HCT116 (cell line): ENCODE results near the gene FLOT1. TPM values are rescaled to one million over a fixed set of nuclear protein-coding genes. Genes with fewer than 3 reads are reported as not detected.
"Not testable (repeated sequence)": the region's sequence is repeated elsewhere in the genome, so short reads cannot be mapped to it uniquely, and the experiment has no call there.

Experiments
- ATAC-seq: fragments of 200-7000 bp; cut with Tn5 transposase; 2 replicates; pipeline ENCODE4 v1.9.1; 2020; ENCODE audit warnings: mild to moderate bottlenecking, moderate library complexity
- BruUV-seq: library from RNA; stranded (reverse); fragments of 400-500 nt; replicated peaks from 2 replicates; lab custom pipeline; 2021; lab: Mats Ljungman, UMichigan
- CTCF ChIA-PET: fragments of 300-600 bp; sonication (Branson Sonifier 250); formaldehyde crosslinking; loops from one replicate; lab custom pipeline; 2021; ENCODE audit warnings: antibody characterized with exemption; lab: Charles Lee
- POLR2A ChIA-PET: fragments of 300-600, 350-600 bp; sonication (Branson Sonifier 250); formaldehyde crosslinking; loops from one replicate; lab custom pipeline; 2021; ENCODE audit warnings: antibody characterized with exemption; lab: Charles Lee
- RAD21 ChIA-PET, 2 experiments: fragments of 300-600 bp; sonication (Branson Sonifier 250); formaldehyde crosslinking; loops; one replicate each; lab custom pipeline; 2023; ENCODE audit warnings: low total read pairs in 2 of 2; ENCODE audit not compliant: uncharacterized antibody in 2 of 2, unreplicated experiment in 2 of 2, low non-redundant PET in 1 of 2; lab: Charles Lee
- DNase-seq: peaks from one replicate; pipeline ENCODE4 v3.0.0-alpha.2; 2010; ENCODE audit warnings: low read depth, low spot score
- H2AFZ ChIP-seq: fragments of 200-600 bp; shearing (Covaris generic), sonication (generic); 2 replicates; pipeline ENCODE4 v1.6.1; 2017; ENCODE audit warnings: low read depth, mixed run types, mixed read lengths, antibody characterized with exemption, low read length; ENCODE audit not compliant: poor library complexity, severe bottlenecking
- H3K27ac ChIP-seq: 2 replicates; pipeline ENCODE4 v1.5.1; 2012; ENCODE audit warnings: low read depth, low read length
- H3K27me3 ChIP-seq: fragments of 200-600 bp; sonication (generic); 2 replicates; pipeline ENCODE4 v1.6.1; 2016; ENCODE audit warnings: mixed run types, low read length, mixed read lengths; ENCODE audit not compliant: insufficient read depth
- H3K36me3 ChIP-seq, 2 experiments: fragments of 200-500 bp in 1 of 2; fragments of 200-600 bp in 1 of 2; sonication (Bioruptor generic) in 1 of 2; sonication (generic) in 1 of 2; 2 replicates each; pipeline versions ENCODE4 v1.5.1 to v1.6.1; 2014 to 2016; ENCODE audit warnings: low read length in 2 of 2, inconsistent platforms in 1 of 2, mixed read lengths in 1 of 2, mixed run types in 1 of 2; ENCODE audit not compliant: insufficient read depth in 2 of 2, control insufficient read depth in 1 of 2
- H3K4me1 ChIP-seq, 2 experiments: fragments of 200-600 bp in 1 of 2; sonication (generic) in 1 of 2; 2 replicates each; pipeline versions ENCODE4 v1.5.1 to v1.6.1; 2012 to 2017; ENCODE audit warnings: low read length in 2 of 2, inconsistent platforms in 1 of 2, mild to moderate bottlenecking in 1 of 2, mixed read lengths in 1 of 2, mixed run types in 1 of 2, moderate library complexity in 1 of 2; ENCODE audit not compliant: insufficient read depth in 2 of 2, control insufficient read depth in 1 of 2
- H3K4me2 ChIP-seq: fragments of 200-600 bp; sonication (generic); 2 replicates; pipeline ENCODE4 v1.6.1; 2017; ENCODE audit warnings: mixed run types, low read length, mixed read lengths
- H3K4me3 ChIP-seq, 2 experiments: fragments of 200-600 bp in 1 of 2; sonication (generic) in 1 of 2; replicated peaks in 1 of 2; 2 replicates each; pipeline ENCODE4 v1.5.1; 2011 to 2016; ENCODE audit warnings: low read length in 2 of 2, control low read depth in 1 of 2, low read depth in 1 of 2, mild to moderate bottlenecking in 1 of 2, mixed read lengths in 1 of 2, mixed run types in 1 of 2
- H3K79me2 ChIP-seq: fragments of 200-600 bp; sonication (generic); 2 replicates; pipeline ENCODE4 v1.6.1; 2017; ENCODE audit warnings: mild to moderate bottlenecking, mixed run types, low read length, moderate library complexity, mixed read lengths; ENCODE audit not compliant: insufficient read depth
- H3K9ac ChIP-seq: fragments of 200-600 bp; sonication (generic); 2 replicates; pipeline ENCODE4 v1.6.1; 2016; ENCODE audit warnings: low read length, mixed read lengths
- H3K9me2 ChIP-seq: fragments of 200-600 bp; sonication (generic), shearing (Covaris generic); 2 replicates; pipeline ENCODE4 v1.6.1; 2017; ENCODE audit warnings: mixed run types, mild to moderate bottlenecking, moderate library complexity; ENCODE audit not compliant: insufficient read depth
- H3K9me3 ChIP-seq, 2 experiments: fragments of 200-500 bp in 1 of 2; fragments of 200-600 bp in 1 of 2; sonication (Bioruptor generic) in 1 of 2; sonication (generic) in 1 of 2; 2 replicates each; pipeline ENCODE4 v1.6.1; 2014 to 2017; ENCODE audit warnings: low read length in 2 of 2, mixed read lengths in 2 of 2, inconsistent platforms in 1 of 2, low read depth in 1 of 2, mild to moderate bottlenecking in 1 of 2, mixed run types in 1 of 2, moderate library complexity in 1 of 2; ENCODE audit not compliant: control insufficient read depth in 1 of 2, insufficient read depth in 1 of 2
- H4K20me1 ChIP-seq: fragments of 200-600 bp; sonication (generic), shearing (Covaris generic); 2 replicates; pipeline ENCODE4 v1.6.1; 2017; ENCODE audit warnings: mixed run types, mild to moderate bottlenecking, moderate library complexity; ENCODE audit not compliant: insufficient read depth
- FOSL1 ChIP-seq: IDR thresholded peaks from 2 replicates; pipeline ENCODE4 v1.6.1; 2012; ENCODE audit warnings: low read depth
- POLR2AphosphoS5 ChIP-seq: IDR thresholded peaks from 2 replicates; pipeline ENCODE4 v1.6.1; 2011; ENCODE audit warnings: mild to moderate bottlenecking, low read depth, low read length, moderate library complexity
- SRF ChIP-seq: IDR thresholded peaks from 2 replicates; pipeline ENCODE4 v1.6.1; 2012; ENCODE audit warnings: low read depth
- YY1 ChIP-seq: IDR thresholded peaks from 2 replicates; pipeline ENCODE4 v1.6.1; 2011; ENCODE audit warnings: low read length, low read depth, moderate library complexity, mild to moderate bottlenecking; ENCODE audit not compliant: insufficient replicate concordance; ENCODE audit errors: extremely low read depth
- ZNF274 ChIP-seq: fragments of 200-500 bp; sonication (Bioruptor generic); IDR thresholded peaks from 2 replicates; pipeline ENCODE4 v1.6.1; 2014; ENCODE audit warnings: mild to moderate bottlenecking, low read depth, low read length, inconsistent platforms
- intact Hi-C: fragments of 100-400 bp; cut with micrococcal nuclease; formaldehyde crosslinking; loops from 2 replicates; pipeline ENCODE4 v1.10.0; 2022
- total RNA-seq: library from RNA; stranded (reverse); gene quantifications from one replicate; pipeline ENCODE4 v1.2.1, GENCODE V29; 2021; ENCODE audit not compliant: unreplicated experiment
- TF ChIP-seq, protein P1 (sequence below), 3 experiments: fragments of 200-600 bp in 1 of 3; sonication (generic) in 1 of 3; IDR thresholded peaks in 2 of 3; conservative IDR thresholded peaks in 1 of 3; 2 replicates each; pipeline ENCODE4 v1.5.1; 2012 to 2017; ENCODE audit warnings: low read depth in 2 of 3, low read length in 2 of 3, antibody characterized with exemption in 1 of 3, borderline replicate concordance in 1 of 3, control low read depth in 1 of 3, mild to moderate bottlenecking in 1 of 3, mixed read lengths in 1 of 3, mixed run types in 1 of 3, moderate library complexity in 1 of 3; ENCODE audit not compliant: insufficient read depth in 1 of 3
- TF ChIP-seq, protein P2 (sequence below): IDR thresholded peaks from 2 replicates; pipeline ENCODE4 v1.6.1; 2011; ENCODE audit warnings: mild to moderate bottlenecking, low read length, moderate library complexity; ENCODE audit not compliant: insufficient replicate concordance; ENCODE audit errors: extremely low read depth
- TF ChIP-seq, protein P3 (sequence below): IDR thresholded peaks from 2 replicates; pipeline ENCODE4 v1.6.1; 2012

FLOT1 gene
- total RNA-seq, 1 experiment from 2014 or later = 117 TPM

DNA sequence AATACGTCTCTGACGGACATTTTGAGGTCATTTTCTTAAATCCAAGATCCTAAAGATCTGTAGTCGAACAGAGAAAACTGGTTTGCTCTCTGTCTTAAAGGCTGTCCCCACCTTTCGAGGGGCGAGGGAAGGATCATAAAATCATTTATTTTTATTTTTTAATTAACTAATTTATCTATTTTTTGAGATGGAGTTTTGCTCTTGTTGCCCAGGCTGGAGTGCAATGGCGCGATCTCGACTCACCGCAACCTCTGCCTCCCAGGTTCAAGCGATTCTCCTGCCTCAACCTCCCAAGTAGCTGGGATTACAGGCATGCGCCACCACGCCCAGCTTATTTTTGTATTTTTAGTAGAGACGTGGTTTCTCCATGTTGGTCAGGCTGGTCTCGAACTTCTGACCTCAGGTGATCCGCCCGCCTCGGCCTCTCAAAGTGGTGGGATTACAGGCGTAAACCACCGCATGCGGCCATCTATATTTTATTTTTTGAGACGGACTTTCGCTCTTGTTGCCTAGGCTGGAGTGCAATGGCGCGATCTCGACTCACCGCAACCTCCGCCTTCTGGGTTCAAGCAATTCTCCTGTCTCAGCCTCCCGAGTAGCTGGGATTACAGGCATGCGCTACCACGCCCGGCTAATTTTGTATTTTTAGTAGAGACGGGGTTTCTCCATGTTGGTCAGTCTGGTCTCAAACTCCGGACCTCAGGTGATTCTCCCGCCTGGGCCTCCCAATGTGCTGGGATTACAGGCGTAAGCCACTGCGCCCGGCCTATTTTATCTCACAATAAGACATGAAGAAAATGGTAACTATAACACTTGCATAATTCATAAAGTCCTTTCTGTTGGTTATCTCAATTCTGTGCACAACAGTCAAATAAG, 24.4 kb downstream of the FLOT1 start:
- not testable (repeated sequence) for ATAC-seq, H3K27me3 ChIP-seq, H3K9me2 ChIP-seq, H4K20me1 ChIP-seq, H2AFZ ChIP-seq, DNase-seq, H3K9me3 ChIP-seq
- peaks cover 10 to 26% of the 10 kb centered on the region in 2 experiments for H3K36me3 ChIP-seq
- BruUV-seq = TSS peak; percentile 25
- RAD21 ChIA-PET = interaction anchor here in 1 of 2 experiments (0.7 kb wide), 1 partner anchor 36 kb away, joined by 4 read pairs; no protein-coding TSS in a partner anchor
- CTCF ChIA-PET = interaction anchor here (1.0 to 5.7 kb wide), 5 partner anchors 13 to 46 kb away, joined by 4 to 45 read pairs (median 10); partner anchors contain the start of gene DHX16
- H3K4me2 ChIP-seq = peak overlapping the region; percentile 96
- H3K4me3 ChIP-seq = peak overlapping the region; percentile 64 to 66
- intact Hi-C loops = loop anchor here (1.0 to 5.0 kb wide), 2 partner anchors 28 to 161 kb away; partner anchors contain the start of genes GNL1, NRM and PRR3
- POLR2A ChIA-PET = interaction anchor here (0.6 to 3.0 kb wide), 17 partner anchors 10 to 105 kb away, joined by 3 to 25 read pairs (median 6); partner anchors contain the start of genes IER3, MRPS18B and NRM
- peak overlapping the region; percentile 89 for H3K27ac ChIP-seq
- peaks cover 52% of the 10 kb centered on the region for H3K79me2 ChIP-seq
- H3K4me1 ChIP-seq = peaks cover 9 to 50% of the 10 kb centered on the region in 2 experiments
- H3K9ac ChIP-seq = peak overlapping the region; percentile 100

DNA sequence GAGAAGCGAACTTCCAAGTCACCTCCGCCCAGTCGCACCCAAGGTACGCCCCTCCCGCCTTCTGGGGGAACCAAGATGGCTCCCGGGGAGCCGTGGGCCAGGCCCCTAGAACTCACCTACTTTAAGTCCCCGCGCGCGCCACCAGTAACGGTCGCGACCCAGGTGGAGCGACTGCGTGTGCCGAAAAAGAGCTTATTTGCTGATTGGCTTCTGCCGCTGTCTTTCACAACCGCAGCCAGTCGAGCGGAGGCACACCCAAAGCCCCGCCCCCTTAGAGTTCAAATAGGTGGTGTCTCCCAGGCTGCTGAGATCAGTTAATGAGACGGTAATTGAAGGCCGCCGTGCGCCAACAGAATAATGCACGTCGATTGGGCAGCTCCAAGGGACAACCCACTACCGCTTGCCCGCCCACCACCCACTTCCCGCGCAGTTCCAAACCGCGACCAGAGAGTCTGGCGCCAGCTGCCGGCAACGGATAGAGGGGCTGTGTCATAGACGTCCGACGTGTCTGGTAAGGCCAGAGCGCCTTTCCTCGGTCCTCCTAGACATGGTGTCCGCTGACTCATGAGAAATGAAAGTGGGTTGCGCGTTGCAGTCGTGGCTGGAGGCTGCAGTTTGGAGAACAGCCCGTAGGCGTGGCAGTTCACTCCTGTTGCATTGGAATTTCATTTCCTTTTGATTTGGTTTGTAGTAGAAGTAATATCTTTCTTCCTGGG, 25.2 kb downstream of the FLOT1 start, which contains the start of gene MDC1:
TSS of gene MDC1 (minus strand) at position 153 of the 716 bp plus-strand sequence. CDS start 2,106 bp downstream, outside the sequence.
- CTCF ChIA-PET = interaction anchor here (1.0 to 2.3 kb wide), 5 partner anchors 14 to 173 kb away, joined by 4 to 11 read pairs (median 8); partner anchors contain the start of gene DHX16
- intact Hi-C loops = loop anchor here (1.0 to 5.0 kb wide), 2 partner anchors 27 to 160 kb away; partner anchors contain the start of genes GNL1, NRM and PRR3
- Histone ChIP-seq H3K36me3 (peaks cover 7 to 26% of the 10 kb centered on the region in 2 experiments; a peak in 2 of 4 replicates), H3K9me3 (no peaks in the 10 kb centered on the region), H2AFZ (no peak within 1 kb of the TSS), H3K79me2 (peaks cover 44% of the 10 kb centered on the region), H3K9me2 (no peaks in the 10 kb centered on the region), H3K27ac (peak within 1 kb of the TSS; percentile 89), H3K4me2 (peak within 1 kb of the TSS; percentile 96), H3K4me3 (peak within 1 kb of the TSS; percentile 64 to 66), H4K20me1 (no peaks in the 10 kb centered on the region), H3K4me1 (peaks cover 9 to 43% of the 10 kb centered on the region in 2 experiments), H3K27me3 (no peaks in the 10 kb centered on the region), H3K9ac (peak within 1 kb of the TSS; percentile 76)
- RAD21 ChIA-PET = interaction anchor here in 1 of 2 experiments (0.7 kb wide), 2 partner anchors 26 to 35 kb away, joined by 4 read pairs; partner anchors contain the start of gene NRM
- POLR2A ChIA-PET = interaction anchor here (0.6 to 3.0 kb wide), 21 partner anchors 10 to 1821 kb away, joined by 3 to 25 read pairs (median 4); partner anchors contain the start of genes IER3, MRPS18B, NRM and PPP1R10
- DNase-seq = peak; percentile 100
- ATAC-seq = peak; percentile 76
- no TSS peak for BruUV-seq
- peak; percentile 94 for TF ChIP-seq YY1
- TF ChIP-seq FOSL1 = no peak
- TF ChIP-seq ZNF274 = no peak
- TF ChIP-seq POLR2AphosphoS5 = peak; percentile 82
- TF ChIP-seq, protein P1, sequence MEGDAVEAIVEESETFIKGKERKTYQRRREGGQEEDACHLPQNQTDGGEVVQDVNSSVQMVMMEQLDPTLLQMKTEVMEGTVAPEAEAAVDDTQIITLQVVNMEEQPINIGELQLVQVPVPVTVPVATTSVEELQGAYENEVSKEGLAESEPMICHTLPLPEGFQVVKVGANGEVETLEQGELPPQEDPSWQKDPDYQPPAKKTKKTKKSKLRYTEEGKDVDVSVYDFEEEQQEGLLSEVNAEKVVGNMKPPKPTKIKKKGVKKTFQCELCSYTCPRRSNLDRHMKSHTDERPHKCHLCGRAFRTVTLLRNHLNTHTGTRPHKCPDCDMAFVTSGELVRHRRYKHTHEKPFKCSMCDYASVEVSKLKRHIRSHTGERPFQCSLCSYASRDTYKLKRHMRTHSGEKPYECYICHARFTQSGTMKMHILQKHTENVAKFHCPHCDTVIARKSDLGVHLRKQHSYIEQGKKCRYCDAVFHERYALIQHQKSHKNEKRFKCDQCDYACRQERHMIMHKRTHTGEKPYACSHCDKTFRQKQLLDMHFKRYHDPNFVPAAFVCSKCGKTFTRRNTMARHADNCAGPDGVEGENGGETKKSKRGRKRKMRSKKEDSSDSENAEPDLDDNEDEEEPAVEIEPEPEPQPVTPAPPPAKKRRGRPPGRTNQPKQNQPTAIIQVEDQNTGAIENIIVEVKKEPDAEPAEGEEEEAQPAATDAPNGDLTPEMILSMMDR (IDR thresholded peaks at IDR 0.05 in 2 of 3, conservative IDR thresholded peaks at IDR 0.05 in 1 of 3; ENCODE audit: borderline replicate concordance in 1 of 3, insufficient read depth in 1 of 3, low read depth in 2 of 3, low read length in 2 of 3) = peak in 1 of 3 experiments; percentile 31; a peak in 3 of 6 replicates
- TF ChIP-seq SRF = no peak
- TF ChIP-seq, protein P2, sequence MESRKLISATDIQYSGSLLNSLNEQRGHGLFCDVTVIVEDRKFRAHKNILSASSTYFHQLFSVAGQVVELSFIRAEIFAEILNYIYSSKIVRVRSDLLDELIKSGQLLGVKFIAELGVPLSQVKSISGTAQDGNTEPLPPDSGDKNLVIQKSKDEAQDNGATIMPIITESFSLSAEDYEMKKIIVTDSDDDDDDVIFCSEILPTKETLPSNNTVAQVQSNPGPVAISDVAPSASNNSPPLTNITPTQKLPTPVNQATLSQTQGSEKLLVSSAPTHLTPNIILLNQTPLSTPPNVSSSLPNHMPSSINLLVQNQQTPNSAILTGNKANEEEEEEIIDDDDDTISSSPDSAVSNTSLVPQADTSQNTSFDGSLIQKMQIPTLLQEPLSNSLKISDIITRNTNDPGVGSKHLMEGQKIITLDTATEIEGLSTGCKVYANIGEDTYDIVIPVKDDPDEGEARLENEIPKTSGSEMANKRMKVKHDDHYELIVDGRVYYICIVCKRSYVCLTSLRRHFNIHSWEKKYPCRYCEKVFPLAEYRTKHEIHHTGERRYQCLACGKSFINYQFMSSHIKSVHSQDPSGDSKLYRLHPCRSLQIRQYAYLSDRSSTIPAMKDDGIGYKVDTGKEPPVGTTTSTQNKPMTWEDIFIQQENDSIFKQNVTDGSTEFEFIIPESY = peak; percentile 73
- TF ChIP-seq, protein P3, sequence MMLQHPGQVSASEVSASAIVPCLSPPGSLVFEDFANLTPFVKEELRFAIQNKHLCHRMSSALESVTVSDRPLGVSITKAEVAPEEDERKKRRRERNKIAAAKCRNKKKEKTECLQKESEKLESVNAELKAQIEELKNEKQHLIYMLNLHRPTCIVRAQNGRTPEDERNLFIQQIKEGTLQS = no peak
